Fibroblast of pulmonary artery (primary cell): Measurements from ENCODE around the gene METTL3.

ENCODE experiments used
- DNase-seq: peaks from one replicate; pipeline ENCODE4 v3.0.0-alpha.2; 2010; ENCODE audit warnings: low read depth
- H3K4me3 ChIP-seq: replicated peaks from 2 replicates; pipeline ENCODE4 v1.5.1; 2011; ENCODE audit warnings: low read depth, mild to moderate bottlenecking, control low read depth, low read length, moderate library complexity
- CTCF ChIP-seq: IDR thresholded peaks from 2 replicates; pipeline ENCODE4 v1.5.1; 2011; ENCODE audit warnings: mild to moderate bottlenecking, control low read depth, low read length, inconsistent platforms; ENCODE audit errors: missing control alignments

The METTL3 gene

GRCh38 chr14:21535545-21536417, 24.6 kb upstream of the METTL3 start:
- no peak for DNase-seq
- TF ChIP-seq CTCF: no peak
- H3K4me3 ChIP-seq: no peak overlapping the region

- H3K4me3 ChIP-seq: no peak overlapping the region
- no peak for TF ChIP-seq CTCF
- DNase-seq: no peak
Measured at GRCh38 chr14:21534576-21534975, 23.4 kb upstream of the METTL3 start.

- no peak overlapping the region for H3K4me3 ChIP-seq
- no peak for DNase-seq
- TF ChIP-seq CTCF: no peak
Measured at GRCh38 chr14:21533294-21533693, 22.2 kb upstream of the METTL3 start.

GRCh38 chr14:21529515-21529914, 18.4 kb upstream of the METTL3 start:
- no peak overlapping the region for H3K4me3 ChIP-seq
- no peak for TF ChIP-seq CTCF
- no peak for DNase-seq

- DNase-seq: peak; percentile 64
- TF ChIP-seq CTCF: no peak
- H3K4me3 ChIP-seq: no peak overlapping the region
Measured at GRCh38 chr14:21528381-21529348, 17.5 kb upstream of the METTL3 start.

GRCh38 chr14:21527318-21527679, 16.2 kb upstream of the METTL3 start:
- no peak overlapping the region for H3K4me3 ChIP-seq
- TF ChIP-seq CTCF: no peak
- no peak for DNase-seq
